Epithelial cell of proximal tubule (primary cell): ENCODE data around the gene METTL16. TPM values are rescaled to one million over a fixed set of nuclear protein-coding genes. Genes with fewer than 3 reads are reported as not detected.

Source experiments
- DNase-seq: peaks from one replicate; pipeline ENCODE4 v3.0.0-alpha.2; 2011; ENCODE audit warnings: low read depth
- H3K4me3 ChIP-seq: 2 replicates; pipeline ENCODE4 v1.5.1; 2011; ENCODE audit warnings: low read depth, mild to moderate bottlenecking, low read length
- CTCF ChIP-seq: conservative IDR thresholded peaks from 2 replicates; pipeline ENCODE4 v1.5.1; 2012; ENCODE audit warnings: low read depth, mild to moderate bottlenecking, low read length
- total RNA-seq: library from RNA; depleted of rRNA; stranded (reverse); fragments of >200 nt; gene quantifications from 2 replicates; pipeline ENCODE4 v1.2.3, GENCODE V29; 2015

METTL16 gene
- total RNA-seq, 1 donor from 2014 or later = 18.0 TPM

GRCh38 chr17:2462481-2462880 is 49.2 kb downstream of the METTL16 start:
- no peak for TF ChIP-seq CTCF
- no peak overlapping the region for H3K4me3 ChIP-seq
- no peak for DNase-seq

GRCh38 chr17:2459917-2460271 is 51.8 kb downstream of the METTL16 start:
- no peak for DNase-seq
- TF ChIP-seq CTCF = no peak
- H3K4me3 ChIP-seq = no peak overlapping the region

GRCh38 chr17:2457913-2458312 is 53.8 kb downstream of the METTL16 start:
- TF ChIP-seq CTCF = no peak
- no peak overlapping the region for H3K4me3 ChIP-seq
- no peak for DNase-seq

- H3K4me3 ChIP-seq = no peak overlapping the region
- no peak for TF ChIP-seq CTCF
- no peak for DNase-seq
These were observed 55.2 kb downstream of the METTL16 start for GRCh38 chr17:2456475-2456874.

GRCh38 chr17:2455956-2456355 is 55.7 kb downstream of the METTL16 start:
- no peak overlapping the region for H3K4me3 ChIP-seq
- TF ChIP-seq CTCF = no peak
- no peak for DNase-seq

- no peak for TF ChIP-seq CTCF
- no peak for DNase-seq
- H3K4me3 ChIP-seq = no peak overlapping the region
These were observed 57.8 kb downstream of the METTL16 start for GRCh38 chr17:2453866-2454265.

- TF ChIP-seq CTCF = no peak
- no peak overlapping the region for H3K4me3 ChIP-seq
- DNase-seq = no peak
These were observed 58.4 kb downstream of the METTL16 start for GRCh38 chr17:2453325-2453724.
